HCT116 (cell line): ENCODE measurements around the gene NAGPA. TPM values are rescaled to one million over a fixed set of nuclear protein-coding genes. Genes with fewer than 3 reads are reported as not detected.

ENCODE experiments used
- ATAC-seq: fragments of 200-7000 bp; cut with Tn5 transposase; 2 replicates; pipeline ENCODE4 v1.9.1; 2020; ENCODE audit warnings: mild to moderate bottlenecking, moderate library complexity
- BruUV-seq: library from RNA; stranded (reverse); fragments of 400-500 nt; replicated peaks from 2 replicates; lab custom pipeline; 2021; lab: Mats Ljungman, UMichigan
- CTCF ChIA-PET: fragments of 300-600 bp; sonication (Branson Sonifier 250); formaldehyde crosslinking; loops from one replicate; lab custom pipeline; 2021; ENCODE audit warnings: antibody characterized with exemption; lab: Charles Lee
- POLR2A ChIA-PET: fragments of 300-600, 350-600 bp; sonication (Branson Sonifier 250); formaldehyde crosslinking; loops from one replicate; lab custom pipeline; 2021; ENCODE audit warnings: antibody characterized with exemption; lab: Charles Lee
- RAD21 ChIA-PET, 2 experiments: fragments of 300-600 bp; sonication (Branson Sonifier 250); formaldehyde crosslinking; loops; one replicate each; lab custom pipeline; 2023; ENCODE audit warnings: low total read pairs in 2 of 2; ENCODE audit not compliant: uncharacterized antibody in 2 of 2, unreplicated experiment in 2 of 2, low non-redundant PET in 1 of 2; lab: Charles Lee
- DNase-seq: peaks from one replicate; pipeline ENCODE4 v3.0.0-alpha.2; 2010; ENCODE audit warnings: low read depth, low spot score
- H2AFZ ChIP-seq: fragments of 200-600 bp; shearing (Covaris generic), sonication (generic); 2 replicates; pipeline ENCODE4 v1.6.1; 2017; ENCODE audit warnings: low read depth, mixed run types, mixed read lengths, antibody characterized with exemption, low read length; ENCODE audit not compliant: poor library complexity, severe bottlenecking
- H3K27ac ChIP-seq: 2 replicates; pipeline ENCODE4 v1.5.1; 2012; ENCODE audit warnings: low read depth, low read length
- H3K27me3 ChIP-seq: fragments of 200-600 bp; sonication (generic); 2 replicates; pipeline ENCODE4 v1.6.1; 2016; ENCODE audit warnings: mixed run types, low read length, mixed read lengths; ENCODE audit not compliant: insufficient read depth
- H3K36me3 ChIP-seq, 2 experiments: fragments of 200-500 bp in 1 of 2; fragments of 200-600 bp in 1 of 2; sonication (Bioruptor generic) in 1 of 2; sonication (generic) in 1 of 2; 2 replicates each; pipeline versions ENCODE4 v1.5.1 to v1.6.1; 2014 to 2016; ENCODE audit warnings: low read length in 2 of 2, inconsistent platforms in 1 of 2, mixed read lengths in 1 of 2, mixed run types in 1 of 2; ENCODE audit not compliant: insufficient read depth in 2 of 2, control insufficient read depth in 1 of 2
- H3K4me1 ChIP-seq, 2 experiments: fragments of 200-600 bp in 1 of 2; sonication (generic) in 1 of 2; 2 replicates each; pipeline versions ENCODE4 v1.5.1 to v1.6.1; 2012 to 2017; ENCODE audit warnings: low read length in 2 of 2, inconsistent platforms in 1 of 2, mild to moderate bottlenecking in 1 of 2, mixed read lengths in 1 of 2, mixed run types in 1 of 2, moderate library complexity in 1 of 2; ENCODE audit not compliant: insufficient read depth in 2 of 2, control insufficient read depth in 1 of 2
- H3K4me2 ChIP-seq: fragments of 200-600 bp; sonication (generic); 2 replicates; pipeline ENCODE4 v1.6.1; 2017; ENCODE audit warnings: mixed run types, low read length, mixed read lengths
- H3K4me3 ChIP-seq, 2 experiments: fragments of 200-600 bp in 1 of 2; sonication (generic) in 1 of 2; replicated peaks in 1 of 2; 2 replicates each; pipeline ENCODE4 v1.5.1; 2011 to 2016; ENCODE audit warnings: low read length in 2 of 2, control low read depth in 1 of 2, low read depth in 1 of 2, mild to moderate bottlenecking in 1 of 2, mixed read lengths in 1 of 2, mixed run types in 1 of 2
- H3K79me2 ChIP-seq: fragments of 200-600 bp; sonication (generic); 2 replicates; pipeline ENCODE4 v1.6.1; 2017; ENCODE audit warnings: mild to moderate bottlenecking, mixed run types, low read length, moderate library complexity, mixed read lengths; ENCODE audit not compliant: insufficient read depth
- H3K9ac ChIP-seq: fragments of 200-600 bp; sonication (generic); 2 replicates; pipeline ENCODE4 v1.6.1; 2016; ENCODE audit warnings: low read length, mixed read lengths
- H3K9me2 ChIP-seq: fragments of 200-600 bp; sonication (generic), shearing (Covaris generic); 2 replicates; pipeline ENCODE4 v1.6.1; 2017; ENCODE audit warnings: mixed run types, mild to moderate bottlenecking, moderate library complexity; ENCODE audit not compliant: insufficient read depth
- H3K9me3 ChIP-seq, 2 experiments: fragments of 200-500 bp in 1 of 2; fragments of 200-600 bp in 1 of 2; sonication (Bioruptor generic) in 1 of 2; sonication (generic) in 1 of 2; 2 replicates each; pipeline ENCODE4 v1.6.1; 2014 to 2017; ENCODE audit warnings: low read length in 2 of 2, mixed read lengths in 2 of 2, inconsistent platforms in 1 of 2, low read depth in 1 of 2, mild to moderate bottlenecking in 1 of 2, mixed run types in 1 of 2, moderate library complexity in 1 of 2; ENCODE audit not compliant: control insufficient read depth in 1 of 2, insufficient read depth in 1 of 2
- H4K20me1 ChIP-seq: fragments of 200-600 bp; sonication (generic), shearing (Covaris generic); 2 replicates; pipeline ENCODE4 v1.6.1; 2017; ENCODE audit warnings: mixed run types, mild to moderate bottlenecking, moderate library complexity; ENCODE audit not compliant: insufficient read depth
- CBX3 ChIP-seq: IDR thresholded peaks from 2 replicates; pipeline ENCODE4 v1.6.1; 2012; ENCODE audit warnings: low read depth
- ELF1 ChIP-seq: IDR thresholded peaks from 2 replicates; pipeline ENCODE4 v1.6.1; 2012; ENCODE audit warnings: low read depth, borderline replicate concordance
- EZH2 ChIP-seq: fragments of 200-600 bp; sonication (generic); IDR thresholded peaks from 2 replicates; pipeline ENCODE4 v1.6.1; 2017; ENCODE audit warnings: antibody characterized with exemption, mixed run types
- EZH2phosphoT487 ChIP-seq: fragments of 200-600 bp; IDR thresholded peaks from 2 replicates; pipeline ENCODE4 v1.6.1; 2018; ENCODE audit warnings: antibody characterized with exemption, borderline replicate concordance
- FOSL1 ChIP-seq: IDR thresholded peaks from 2 replicates; pipeline ENCODE4 v1.6.1; 2012; ENCODE audit warnings: low read depth
- JUND ChIP-seq: IDR thresholded peaks from 2 replicates; pipeline ENCODE4 v1.6.1; 2012
- POLR2A ChIP-seq: IDR thresholded peaks from 2 replicates; pipeline ENCODE4 v1.7.0; 2011; ENCODE audit warnings: borderline replicate concordance; ENCODE audit not compliant: insufficient read depth, insufficient read length; ENCODE audit errors: extremely low read depth
- POLR2AphosphoS5 ChIP-seq: IDR thresholded peaks from 2 replicates; pipeline ENCODE4 v1.6.1; 2011; ENCODE audit warnings: mild to moderate bottlenecking, low read depth, low read length, moderate library complexity
- SIN3A ChIP-seq: IDR thresholded peaks from 2 replicates; pipeline ENCODE4 v1.6.1; 2012; ENCODE audit warnings: low read depth
- SP1 ChIP-seq: IDR thresholded peaks from 2 replicates; pipeline ENCODE4 v1.6.1; 2012; ENCODE audit warnings: low read depth
- TCF7L2 ChIP-seq: IDR thresholded peaks from 2 replicates; pipeline ENCODE4 v1.7.0; 2011; ENCODE audit warnings: borderline replicate concordance, inconsistent platforms; ENCODE audit not compliant: insufficient read depth, insufficient read length; ENCODE audit errors: extremely low read depth
- YY1 ChIP-seq: IDR thresholded peaks from 2 replicates; pipeline ENCODE4 v1.6.1; 2011; ENCODE audit warnings: low read length, low read depth, moderate library complexity, mild to moderate bottlenecking; ENCODE audit not compliant: insufficient replicate concordance; ENCODE audit errors: extremely low read depth
- ZNF274 ChIP-seq: fragments of 200-500 bp; sonication (Bioruptor generic); IDR thresholded peaks from 2 replicates; pipeline ENCODE4 v1.6.1; 2014; ENCODE audit warnings: mild to moderate bottlenecking, low read depth, low read length, inconsistent platforms
- intact Hi-C: fragments of 100-400 bp; cut with micrococcal nuclease; formaldehyde crosslinking; loops from 2 replicates; pipeline ENCODE4 v1.10.0; 2022
- total RNA-seq: library from RNA; stranded (reverse); gene quantifications from one replicate; pipeline ENCODE4 v1.2.1, GENCODE V29; 2021; ENCODE audit not compliant: unreplicated experiment
- TF ChIP-seq, protein P1 (sequence below), 3 experiments: fragments of 200-600 bp in 1 of 3; sonication (generic) in 1 of 3; IDR thresholded peaks in 2 of 3; conservative IDR thresholded peaks in 1 of 3; 2 replicates each; pipeline ENCODE4 v1.5.1; 2012 to 2017; ENCODE audit warnings: low read depth in 2 of 3, low read length in 2 of 3, antibody characterized with exemption in 1 of 3, borderline replicate concordance in 1 of 3, control low read depth in 1 of 3, mild to moderate bottlenecking in 1 of 3, mixed read lengths in 1 of 3, mixed run types in 1 of 3, moderate library complexity in 1 of 3; ENCODE audit not compliant: insufficient read depth in 1 of 3
- TF ChIP-seq, protein P2 (sequence below): IDR thresholded peaks from 2 replicates; pipeline ENCODE4 v1.6.1; 2012
- TF ChIP-seq, protein P3 (sequence below): IDR thresholded peaks from 2 replicates; pipeline ENCODE4 v1.6.1; 2011; ENCODE audit warnings: mild to moderate bottlenecking, low read length, moderate library complexity; ENCODE audit not compliant: insufficient replicate concordance; ENCODE audit errors: extremely low read depth

The NAGPA gene
- total RNA-seq, 1 experiment from 2014 or later, result 17.5 TPM

DNA sequence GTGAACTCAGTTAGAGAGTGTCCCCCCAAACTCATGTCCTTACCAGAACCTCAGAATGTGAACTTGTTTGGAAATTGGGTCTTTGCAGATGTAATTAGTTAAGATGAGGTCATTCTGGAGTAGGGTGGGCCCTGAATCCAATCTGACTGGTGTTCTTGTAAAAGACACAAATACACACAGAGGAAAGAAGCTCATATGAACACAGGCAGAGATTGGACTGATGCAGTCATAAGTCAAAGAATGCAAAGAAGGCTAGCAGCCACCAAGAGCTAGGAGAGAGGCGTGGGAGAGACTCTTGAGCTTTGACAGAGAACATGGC is 2.1 kb upstream of the NAGPA start:
- Histone ChIP-seq H3K4me3 (no peak overlapping the region), H3K9ac (no peak overlapping the region), H3K27ac (no peak overlapping the region), H3K4me1 (peaks cover 10 to 32% of the 10 kb centered on the region in 2 experiments; a peak in 3 of 4 replicates), H3K27me3 (no peaks in the 10 kb centered on the region), H2AFZ (no peak overlapping the region), H4K20me1 (no peaks in the 10 kb centered on the region), H3K36me3 (no peaks in the 10 kb centered on the region), H3K79me2 (0 out of 2 replicates have a peak, but pooled peaks cover 6% of the 10 kb centered on the region), H3K9me3 (no peaks in the 10 kb centered on the region), H3K9me2 (no peaks in the 10 kb centered on the region), H3K4me2 (no peak overlapping the region)
- CTCF ChIA-PET, result no interaction called here
- intact Hi-C loops, result no loop called here
- ATAC-seq (no peak), DNase-seq (no peak)
- POLR2A ChIA-PET, result no interaction called here
- BruUV-seq, result no TSS peak
- RAD21 ChIA-PET, result no interaction called here
- TF ChIP-seq EZH2phosphoT487 (no peak), ELF1 (no peak), POLR2AphosphoS5 (no peak), YY1 (no peak), SP1 (no peak), POLR2A (no peak), EZH2 (no peak), SIN3A (no peak), TCF7L2 (no peak), CBX3 (no peak), JUND (no peak), ZNF274 (no peak), FOSL1 (no peak)
- TF ChIP-seq, protein P1, sequence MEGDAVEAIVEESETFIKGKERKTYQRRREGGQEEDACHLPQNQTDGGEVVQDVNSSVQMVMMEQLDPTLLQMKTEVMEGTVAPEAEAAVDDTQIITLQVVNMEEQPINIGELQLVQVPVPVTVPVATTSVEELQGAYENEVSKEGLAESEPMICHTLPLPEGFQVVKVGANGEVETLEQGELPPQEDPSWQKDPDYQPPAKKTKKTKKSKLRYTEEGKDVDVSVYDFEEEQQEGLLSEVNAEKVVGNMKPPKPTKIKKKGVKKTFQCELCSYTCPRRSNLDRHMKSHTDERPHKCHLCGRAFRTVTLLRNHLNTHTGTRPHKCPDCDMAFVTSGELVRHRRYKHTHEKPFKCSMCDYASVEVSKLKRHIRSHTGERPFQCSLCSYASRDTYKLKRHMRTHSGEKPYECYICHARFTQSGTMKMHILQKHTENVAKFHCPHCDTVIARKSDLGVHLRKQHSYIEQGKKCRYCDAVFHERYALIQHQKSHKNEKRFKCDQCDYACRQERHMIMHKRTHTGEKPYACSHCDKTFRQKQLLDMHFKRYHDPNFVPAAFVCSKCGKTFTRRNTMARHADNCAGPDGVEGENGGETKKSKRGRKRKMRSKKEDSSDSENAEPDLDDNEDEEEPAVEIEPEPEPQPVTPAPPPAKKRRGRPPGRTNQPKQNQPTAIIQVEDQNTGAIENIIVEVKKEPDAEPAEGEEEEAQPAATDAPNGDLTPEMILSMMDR (IDR thresholded peaks at IDR 0.05 in 2 of 3, conservative IDR thresholded peaks at IDR 0.05 in 1 of 3; ENCODE audit: borderline replicate concordance in 1 of 3, insufficient read depth in 1 of 3, low read depth in 2 of 3, low read length in 2 of 3), result no peak
- TF ChIP-seq, protein P2, sequence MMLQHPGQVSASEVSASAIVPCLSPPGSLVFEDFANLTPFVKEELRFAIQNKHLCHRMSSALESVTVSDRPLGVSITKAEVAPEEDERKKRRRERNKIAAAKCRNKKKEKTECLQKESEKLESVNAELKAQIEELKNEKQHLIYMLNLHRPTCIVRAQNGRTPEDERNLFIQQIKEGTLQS, result no peak
- TF ChIP-seq, protein P3, sequence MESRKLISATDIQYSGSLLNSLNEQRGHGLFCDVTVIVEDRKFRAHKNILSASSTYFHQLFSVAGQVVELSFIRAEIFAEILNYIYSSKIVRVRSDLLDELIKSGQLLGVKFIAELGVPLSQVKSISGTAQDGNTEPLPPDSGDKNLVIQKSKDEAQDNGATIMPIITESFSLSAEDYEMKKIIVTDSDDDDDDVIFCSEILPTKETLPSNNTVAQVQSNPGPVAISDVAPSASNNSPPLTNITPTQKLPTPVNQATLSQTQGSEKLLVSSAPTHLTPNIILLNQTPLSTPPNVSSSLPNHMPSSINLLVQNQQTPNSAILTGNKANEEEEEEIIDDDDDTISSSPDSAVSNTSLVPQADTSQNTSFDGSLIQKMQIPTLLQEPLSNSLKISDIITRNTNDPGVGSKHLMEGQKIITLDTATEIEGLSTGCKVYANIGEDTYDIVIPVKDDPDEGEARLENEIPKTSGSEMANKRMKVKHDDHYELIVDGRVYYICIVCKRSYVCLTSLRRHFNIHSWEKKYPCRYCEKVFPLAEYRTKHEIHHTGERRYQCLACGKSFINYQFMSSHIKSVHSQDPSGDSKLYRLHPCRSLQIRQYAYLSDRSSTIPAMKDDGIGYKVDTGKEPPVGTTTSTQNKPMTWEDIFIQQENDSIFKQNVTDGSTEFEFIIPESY, result no peak
